UCSD-AML1 (cell line): Measurements from ENCODE around the gene HIF1AN.
A peak's percentile ranks its signal among the peaks of the same experiment; 100 is the strongest.

Experiments
- DNase-seq: peaks from one replicate; lab custom pipeline; 2025; ENCODE audit not compliant: unreplicated experiment; lab: John Stamatoyannopoulos, UW

Gene HIF1AN

GRCh38 chr10:100535715-100536353 is at the start of gene HIF1AN:
TSS of gene HIF1AN (plus strand) at chr10:100535943. CDS start at chr10:100535959, 16 bp downstream.
- DNase-seq, result peak; percentile 88

DNA sequence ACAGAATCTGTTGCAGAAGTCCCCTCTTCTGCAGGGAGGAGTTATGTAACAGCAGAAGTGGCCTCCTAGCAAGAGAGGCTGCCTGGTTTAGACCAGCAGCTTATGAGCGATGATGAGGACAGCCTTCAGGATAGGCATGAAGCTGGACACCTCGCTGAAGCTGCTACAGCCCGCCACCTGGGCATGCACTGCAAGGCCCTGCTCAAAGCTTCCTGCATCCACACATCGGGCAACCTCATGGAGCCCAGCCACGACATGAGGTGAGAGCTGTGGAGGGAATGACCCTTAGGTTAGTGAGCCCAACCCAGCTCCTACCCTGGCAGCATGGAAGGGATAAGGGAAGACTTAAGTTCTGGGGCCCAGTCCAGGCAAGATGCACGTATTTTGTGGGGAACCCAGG is 48.2 kb upstream of the HIF1AN start:
- DNase-seq, result no peak

- no peak for DNase-seq
Observed at GRCh38 chr10:100489396-100489795, 46.3 kb upstream of the HIF1AN start.

DNA sequence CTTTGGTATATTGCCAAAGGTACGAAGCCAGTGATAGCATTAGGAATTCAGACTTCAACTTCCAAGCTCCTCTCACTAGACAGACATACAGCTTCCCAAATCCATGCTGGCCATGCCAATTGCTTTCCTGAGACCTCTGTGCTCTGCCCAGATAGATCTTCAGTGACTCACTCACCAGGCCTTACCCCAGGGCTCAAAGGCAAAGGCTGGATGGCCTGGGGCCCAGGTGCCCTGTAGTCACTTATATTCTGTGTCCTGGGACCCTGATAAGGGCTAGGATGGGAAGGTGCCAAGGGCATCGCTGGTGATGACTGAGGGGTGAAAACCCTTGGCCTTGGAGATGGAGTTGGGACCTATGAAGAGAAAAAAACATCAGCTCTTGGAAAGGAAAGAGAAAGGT is 45.2 kb upstream of the HIF1AN start:
- DNase-seq, result no peak

- no peak for DNase-seq
Observed at GRCh38 chr10:100496567-100496966, 39.2 kb upstream of the HIF1AN start.

DNA sequence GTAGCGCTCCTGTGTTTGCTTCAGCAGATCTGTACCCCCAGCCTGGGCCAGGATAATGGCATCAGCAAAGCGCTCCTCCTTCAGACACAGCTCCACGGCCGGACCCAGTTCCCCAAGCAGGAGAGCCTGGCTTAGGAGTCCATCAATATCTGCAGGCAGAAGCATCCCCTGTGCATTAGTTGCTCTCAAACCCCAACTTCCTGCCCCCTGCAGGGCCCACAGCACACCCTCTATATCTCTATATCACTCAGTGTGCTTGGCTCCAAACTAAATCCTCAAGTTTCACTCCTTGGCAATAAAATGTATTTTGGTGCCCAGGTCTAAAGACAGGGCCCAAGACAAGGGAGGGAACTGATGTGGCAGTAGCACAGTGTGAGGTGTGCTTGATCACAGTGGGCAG is 37.7 kb upstream of the HIF1AN start:
- DNase-seq, result no peak

GRCh38 chr10:100501423-100501822 is 34.3 kb upstream of the HIF1AN start:
- no peak for DNase-seq

GRCh38 chr10:100502926-100503494 is 32.7 kb upstream of the HIF1AN start:
- DNase-seq, result no peak

DNA sequence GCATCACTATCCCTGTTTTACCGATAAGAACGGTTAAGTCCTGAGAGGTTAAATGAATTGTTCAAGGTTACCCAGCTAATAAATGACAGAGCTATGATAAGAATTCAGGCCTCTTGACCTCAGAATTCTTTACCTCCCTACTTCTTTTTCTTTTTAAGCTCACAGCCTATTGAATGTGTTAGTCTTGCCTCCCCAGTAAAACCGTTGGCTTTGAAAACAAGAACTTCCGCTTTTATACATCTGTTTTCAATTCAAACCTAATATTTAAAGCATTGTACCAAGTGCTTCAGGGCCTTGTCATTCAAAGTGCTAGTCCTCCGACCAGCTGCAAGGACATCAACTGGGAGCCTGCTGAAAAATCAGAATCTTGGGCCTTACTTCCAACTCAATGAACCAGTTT is 31.6 kb upstream of the HIF1AN start:
- DNase-seq, result no peak

DNA sequence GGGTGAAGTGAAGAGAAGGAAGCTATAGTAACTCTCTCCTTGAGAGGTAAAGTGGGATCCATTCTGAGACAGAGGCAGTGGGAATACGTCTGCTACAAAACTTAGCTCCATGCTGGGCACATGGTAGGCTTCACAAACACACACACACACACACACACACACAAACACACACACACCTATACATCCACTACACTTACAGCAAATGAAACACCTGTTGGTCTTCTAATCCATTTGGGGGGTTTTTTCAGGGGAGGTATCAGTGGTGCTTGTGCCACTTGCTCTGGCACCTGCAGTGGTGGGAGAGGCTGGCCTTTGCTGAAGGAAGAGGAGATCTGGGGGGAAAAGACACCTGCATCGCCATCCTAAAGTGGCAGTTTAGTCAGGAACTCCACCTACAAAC is 30.6 kb upstream of the HIF1AN start:
- DNase-seq, result no peak

GRCh38 chr10:100506596-100507356 is 29.0 kb upstream of the HIF1AN start:
- DNase-seq, result no peak

DNA sequence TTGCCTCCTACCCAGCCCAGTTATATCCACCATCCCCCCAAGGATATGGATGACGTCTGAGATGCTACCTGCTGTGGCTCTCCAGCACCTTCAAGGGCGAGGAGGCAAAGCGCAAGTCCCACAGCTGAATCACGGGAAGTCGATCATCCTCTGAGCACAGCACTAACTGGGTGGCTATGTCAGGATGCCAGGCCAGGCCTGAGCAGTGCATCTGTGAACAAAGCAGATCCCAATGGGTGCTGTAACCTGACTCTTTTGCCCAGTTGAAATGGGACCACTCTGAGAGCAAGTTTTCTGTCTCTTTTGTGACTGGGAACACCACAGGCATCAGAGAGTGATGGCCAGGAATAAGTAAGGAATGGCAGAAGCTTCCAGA is 28.4 kb upstream of the HIF1AN start:
- DNase-seq, result no peak

DNA sequence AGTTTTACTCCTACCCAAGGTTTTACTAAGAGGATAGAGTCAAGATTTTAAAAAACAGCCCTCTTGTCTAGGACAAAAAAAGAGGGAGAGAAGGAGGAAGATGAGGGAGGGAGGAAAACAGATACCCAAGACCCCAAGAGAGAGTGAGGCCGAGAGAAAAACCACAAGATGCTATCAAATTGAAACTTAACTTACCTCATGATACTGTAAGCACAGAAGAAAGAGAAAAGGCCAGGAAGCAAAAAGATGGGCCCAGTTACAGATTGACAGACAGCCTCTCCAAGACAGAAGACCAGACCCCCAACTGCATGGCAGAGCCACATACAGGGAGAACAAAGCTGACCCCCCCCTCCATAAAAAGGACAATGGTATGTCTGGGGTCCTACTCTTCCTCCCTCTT is 27.5 kb upstream of the HIF1AN start:
- DNase-seq, result no peak

DNA sequence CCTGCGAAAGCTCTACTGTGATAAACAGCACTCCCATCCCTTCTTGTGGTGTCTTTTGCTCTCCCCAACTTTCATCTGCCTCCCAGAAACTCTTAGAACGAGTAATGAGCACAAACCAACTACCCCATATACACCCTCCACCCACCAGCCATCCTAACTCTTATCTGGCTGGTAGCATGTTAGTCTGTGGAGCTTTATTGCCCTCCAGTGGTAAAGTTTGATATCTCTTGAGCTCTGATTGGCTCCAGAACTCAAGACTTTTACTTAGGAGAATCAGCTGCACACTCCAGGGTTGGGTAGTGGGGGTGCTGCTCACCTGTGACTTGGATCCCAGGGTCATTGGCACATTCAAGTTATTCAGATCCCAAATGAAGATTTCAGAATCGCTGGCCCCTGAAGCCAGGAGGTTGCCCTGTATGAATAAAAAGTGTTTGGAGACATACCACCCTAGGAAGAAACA is 27.0 kb upstream of the HIF1AN start:
- DNase-seq, result no peak

DNA sequence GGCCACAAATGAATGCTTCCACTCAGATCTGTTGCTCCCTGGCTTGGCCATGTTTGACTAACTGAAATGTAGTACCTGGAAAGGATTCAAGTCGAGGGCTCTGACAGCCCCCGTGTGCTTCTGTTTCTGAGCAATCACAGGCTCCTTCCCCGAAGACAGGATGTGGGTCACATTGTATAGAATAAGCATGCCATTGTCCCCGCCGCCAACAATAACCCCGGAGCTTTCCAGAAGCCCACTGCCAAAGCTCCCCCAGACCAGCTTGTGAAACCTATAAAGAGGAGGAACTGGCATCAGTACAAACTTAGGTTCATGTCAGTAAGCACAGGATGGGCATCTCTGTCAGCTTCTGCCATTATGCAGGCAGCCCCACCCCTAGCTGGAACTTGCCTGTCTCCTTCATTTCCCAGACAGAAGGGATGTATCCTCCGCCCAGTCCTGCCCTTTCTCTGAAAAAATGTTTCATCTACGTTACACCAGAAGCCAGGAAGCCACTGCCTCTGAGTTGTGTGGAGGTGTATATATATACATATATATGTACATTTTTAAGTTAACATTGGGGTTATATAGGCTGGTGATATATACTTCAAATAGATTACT is 26.4 kb upstream of the HIF1AN start:
- peak; percentile 33 for DNase-seq

DNA sequence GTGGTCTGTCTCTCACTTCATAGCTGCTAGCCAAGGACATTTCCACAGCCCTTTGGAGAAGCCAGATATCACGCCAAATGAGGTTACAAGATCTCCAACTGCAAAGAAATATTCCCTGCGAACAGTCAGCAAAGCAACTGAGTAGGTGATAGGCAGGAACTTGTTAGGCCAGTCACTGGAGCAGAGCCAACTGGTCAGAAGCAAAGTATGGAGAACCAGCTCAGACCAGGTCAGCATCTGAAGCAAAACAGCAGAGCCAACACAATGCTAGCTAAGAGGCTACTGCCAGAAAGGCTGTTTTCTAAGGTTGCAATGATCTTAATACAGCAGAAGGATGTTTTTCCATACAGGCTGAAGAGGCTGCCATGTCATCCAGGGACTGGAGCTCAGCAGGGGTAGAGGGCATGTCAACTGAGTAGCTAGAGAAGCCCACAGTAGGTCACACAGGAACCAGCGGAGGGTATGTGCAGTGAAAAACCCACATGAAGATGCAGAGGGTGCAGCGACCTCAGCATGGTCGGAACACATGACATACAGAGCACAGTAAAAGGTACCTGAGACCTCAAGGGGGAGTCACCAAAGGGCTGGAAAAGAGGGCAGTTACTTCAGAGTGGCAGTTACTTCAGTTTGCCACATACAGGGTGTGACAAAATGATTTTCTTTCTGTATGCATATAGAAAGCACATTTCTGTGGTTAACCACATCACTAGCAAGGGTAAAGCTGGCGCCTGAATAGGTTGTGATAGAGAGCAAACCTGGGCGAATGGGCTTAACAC is 25.0 kb upstream of the HIF1AN start:
- no peak for DNase-seq

- DNase-seq, result no peak
Observed at GRCh38 chr10:100515612-100516011, 20.1 kb upstream of the HIF1AN start.

GRCh38 chr10:100516847-100517246 is 18.9 kb upstream of the HIF1AN start:
- DNase-seq, result no peak

GRCh38 chr10:100518761-100519241 is 16.9 kb upstream of the HIF1AN start:
- DNase-seq, result no peak

GRCh38 chr10:100519311-100520051 is 16.3 kb upstream of the HIF1AN start, which contains the start of gene SEC31B:
TSS of gene SEC31B (minus strand) at chr10:100519861. CDS start at chr10:100516952, 2,909 bp downstream.
- no peak for DNase-seq
